Measurements from ENCODE around the gene NCK2.

DNA sequence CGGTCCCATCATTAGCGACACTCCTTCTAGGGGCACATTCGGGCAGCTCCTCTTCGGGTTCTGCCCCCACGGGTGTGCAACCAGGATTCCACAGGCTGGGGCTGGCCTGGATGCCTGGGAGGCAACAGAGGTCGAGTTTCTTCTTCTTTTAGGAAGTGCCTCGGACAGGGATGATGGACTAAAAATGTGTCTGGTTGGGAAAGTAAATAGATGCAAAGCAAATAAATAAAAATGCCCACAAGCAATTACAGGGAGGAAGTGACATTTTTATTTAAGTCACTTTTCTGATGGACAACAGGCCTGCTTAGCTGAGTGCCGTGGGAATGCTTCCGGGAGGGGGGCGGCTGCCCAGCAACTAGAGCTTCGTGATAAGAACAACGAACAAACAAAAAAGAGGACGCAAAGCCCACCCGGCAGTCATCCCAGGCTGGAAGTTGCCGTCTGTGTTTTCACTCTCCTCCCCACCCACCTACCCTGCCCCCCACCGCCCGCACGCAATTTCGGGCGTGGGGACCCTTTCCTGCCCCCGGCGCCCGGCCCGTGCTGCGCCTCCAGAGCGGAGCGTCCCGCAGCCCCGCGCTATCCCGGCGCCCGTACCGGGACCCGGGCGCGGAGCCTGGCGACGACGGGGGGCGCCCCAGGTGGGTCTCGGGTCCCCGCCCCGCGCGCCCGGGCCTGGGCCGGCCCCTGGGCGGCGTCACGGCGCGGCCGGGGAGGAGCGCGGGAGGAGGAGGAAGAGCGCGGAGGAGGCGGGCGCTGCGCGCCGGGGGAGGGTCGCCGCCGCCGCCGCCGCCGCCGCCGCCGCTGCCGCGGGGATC, 412 bp upstream of the NCK2 start:
- TF ChIP-seq, protein P1, sequence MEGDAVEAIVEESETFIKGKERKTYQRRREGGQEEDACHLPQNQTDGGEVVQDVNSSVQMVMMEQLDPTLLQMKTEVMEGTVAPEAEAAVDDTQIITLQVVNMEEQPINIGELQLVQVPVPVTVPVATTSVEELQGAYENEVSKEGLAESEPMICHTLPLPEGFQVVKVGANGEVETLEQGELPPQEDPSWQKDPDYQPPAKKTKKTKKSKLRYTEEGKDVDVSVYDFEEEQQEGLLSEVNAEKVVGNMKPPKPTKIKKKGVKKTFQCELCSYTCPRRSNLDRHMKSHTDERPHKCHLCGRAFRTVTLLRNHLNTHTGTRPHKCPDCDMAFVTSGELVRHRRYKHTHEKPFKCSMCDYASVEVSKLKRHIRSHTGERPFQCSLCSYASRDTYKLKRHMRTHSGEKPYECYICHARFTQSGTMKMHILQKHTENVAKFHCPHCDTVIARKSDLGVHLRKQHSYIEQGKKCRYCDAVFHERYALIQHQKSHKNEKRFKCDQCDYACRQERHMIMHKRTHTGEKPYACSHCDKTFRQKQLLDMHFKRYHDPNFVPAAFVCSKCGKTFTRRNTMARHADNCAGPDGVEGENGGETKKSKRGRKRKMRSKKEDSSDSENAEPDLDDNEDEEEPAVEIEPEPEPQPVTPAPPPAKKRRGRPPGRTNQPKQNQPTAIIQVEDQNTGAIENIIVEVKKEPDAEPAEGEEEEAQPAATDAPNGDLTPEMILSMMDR (IDR thresholded peaks at IDR 0.05; ENCODE audit: low read length): no peak
- TF ChIP-seq EZH2 (optimal IDR thresholded peaks at IDR 0.05; ENCODE audit: low read depth, low read length): no peak

Data from MM.1S (cell line).